ENCODE results near the gene METTL9.
"Not testable (repeated sequence)": the region's sequence is repeated elsewhere in the genome, so short reads cannot be mapped to it uniquely, and the experiment has no call there.

The METTL9 gene

GRCh38 chr16:21663889-21664647 lies 64.7 kb downstream of the METTL9 start, which contains the start of gene OTOA:
TSS of gene OTOA (plus strand) at chr16:21663968. CDS start at chr16:21678515, 14,547 bp downstream.
- peak; percentile 9 for DNase-seq (ENCODE audit: low read depth)

- DNase-seq (ENCODE audit: low read depth), result no peak
Measured at GRCh38 chr16:21664801-21665492, 65.6 kb downstream of the METTL9 start.

GRCh38 chr16:21666772-21667171 lies 67.4 kb downstream of the METTL9 start:
- DNase-seq (ENCODE audit: low read depth), result no peak

- no peak for DNase-seq (ENCODE audit: low read depth)
Measured at GRCh38 chr16:21667575-21667974, 68.2 kb downstream of the METTL9 start.

GRCh38 chr16:21673469-21673868 lies 74.1 kb downstream of the METTL9 start:
- no peak for DNase-seq (ENCODE audit: low read depth)

GRCh38 chr16:21674456-21674855 lies 75.1 kb downstream of the METTL9 start:
- DNase-seq (ENCODE audit: low read depth), result not testable (repeated sequence)

- DNase-seq (ENCODE audit: low read depth), result not testable (repeated sequence)
Measured at GRCh38 chr16:21680714-21681113, 81.3 kb downstream of the METTL9 start.

GRCh38 chr16:21683184-21683583 lies 83.8 kb downstream of the METTL9 start:
- no peak for DNase-seq (ENCODE audit: low read depth)

GRCh38 chr16:21684199-21684598 lies 84.8 kb downstream of the METTL9 start:
- peak; percentile 4 for DNase-seq (ENCODE audit: low read depth)

- DNase-seq (ENCODE audit: low read depth), result no peak
Measured at GRCh38 chr16:21685034-21685455, 85.7 kb downstream of the METTL9 start.

- DNase-seq (ENCODE audit: low read depth), result no peak
Measured at GRCh38 chr16:21689107-21689506, 89.7 kb downstream of the METTL9 start.

- DNase-seq (ENCODE audit: low read depth), result not testable (repeated sequence)
Measured at GRCh38 chr16:21690967-21691366, 91.6 kb downstream of the METTL9 start.

GRCh38 chr16:21694609-21695008 lies 95.2 kb downstream of the METTL9 start:
- DNase-seq (ENCODE audit: low read depth), result no peak

- no peak for DNase-seq (ENCODE audit: low read depth)
Measured at GRCh38 chr16:21697032-21697431, 97.7 kb downstream of the METTL9 start.

- DNase-seq (ENCODE audit: low read depth), result no peak
Measured at GRCh38 chr16:21698169-21699032, 99.0 kb downstream of the METTL9 start.

GRCh38 chr16:21701271-21701670 lies 101.9 kb downstream of the METTL9 start:
- DNase-seq (ENCODE audit: low read depth), result no peak

- DNase-seq (ENCODE audit: low read depth), result no peak
Measured at GRCh38 chr16:21702276-21702675, 102.9 kb downstream of the METTL9 start.

GRCh38 chr16:21703156-21703555 lies 103.8 kb downstream of the METTL9 start:
- no peak for DNase-seq (ENCODE audit: low read depth)

GRCh38 chr16:21703589-21704174 lies 104.3 kb downstream of the METTL9 start:
- DNase-seq (ENCODE audit: low read depth), result no peak

GRCh38 chr16:21704266-21704665 lies 104.9 kb downstream of the METTL9 start:
- no peak for DNase-seq (ENCODE audit: low read depth)

- no peak for DNase-seq (ENCODE audit: low read depth)
Measured at GRCh38 chr16:21704733-21705132, 105.4 kb downstream of the METTL9 start.
